Measurements from ENCODE around the gene GBP7.
"Not testable (repeated sequence)": the region's sequence is repeated elsewhere in the genome, so short reads cannot be mapped to it uniquely, and the experiment has no call there.

GBP7 gene

GRCh38 chr1:89170170-89171066, 5.4 kb downstream of the GBP7 start:
- DNase-seq (ENCODE audit: low read depth), result no peak

GRCh38 chr1:89169166-89169565, 6.6 kb downstream of the GBP7 start:
- DNase-seq (ENCODE audit: low read depth), result no peak

- no peak for DNase-seq (ENCODE audit: low read depth)
Measured at GRCh38 chr1:89167590-89168230, 8.1 kb downstream of the GBP7 start.

GRCh38 chr1:89166705-89167104, 9.1 kb downstream of the GBP7 start:
- DNase-seq (ENCODE audit: low read depth), result no peak

- DNase-seq (ENCODE audit: low read depth), result no peak
Measured at GRCh38 chr1:89165811-89166210, 10.0 kb downstream of the GBP7 start.

GRCh38 chr1:89151047-89151446, 24.8 kb downstream of the GBP7 start:
- no peak for DNase-seq (ENCODE audit: low read depth)

- no peak for DNase-seq (ENCODE audit: low read depth)
Measured at GRCh38 chr1:89149976-89150375, 25.8 kb downstream of the GBP7 start.

GRCh38 chr1:89149229-89149628, 26.6 kb downstream of the GBP7 start:
- no peak for DNase-seq (ENCODE audit: low read depth)

GRCh38 chr1:89147678-89148658, 27.8 kb downstream of the GBP7 start:
- DNase-seq (ENCODE audit: low read depth), result no peak

GRCh38 chr1:89146721-89147120, 29.1 kb downstream of the GBP7 start:
- DNase-seq (ENCODE audit: low read depth), result no peak

- DNase-seq (ENCODE audit: low read depth), result no peak
Measured at GRCh38 chr1:89143484-89143883, 32.3 kb downstream of the GBP7 start.

- DNase-seq (ENCODE audit: low read depth), result no peak
Measured at GRCh38 chr1:89142160-89142559, 33.6 kb downstream of the GBP7 start.

- DNase-seq (ENCODE audit: low read depth), result no peak
Measured at GRCh38 chr1:89133747-89134146, 42.1 kb downstream of the GBP7 start.

- no peak for DNase-seq (ENCODE audit: low read depth)
Measured at GRCh38 chr1:89130716-89131115, 45.1 kb downstream of the GBP7 start.

GRCh38 chr1:89129911-89130310, 45.9 kb downstream of the GBP7 start:
- DNase-seq (ENCODE audit: low read depth), result no peak

GRCh38 chr1:89128003-89128458, 47.8 kb downstream of the GBP7 start:
- not testable (repeated sequence) for DNase-seq (ENCODE audit: low read depth)

GRCh38 chr1:89126602-89127565, 48.9 kb downstream of the GBP7 start:
- not testable (repeated sequence) for DNase-seq (ENCODE audit: low read depth)

GRCh38 chr1:89125913-89126580, 49.8 kb downstream of the GBP7 start, which contains the start of gene GBP2:
Gene GBP2, minus strand, starts transcription at chr1:89126114. Its CDS starts 4,148 bp downstream, at chr1:89121966.
- peak; percentile 74 for DNase-seq (ENCODE audit: low read depth)

- DNase-seq (ENCODE audit: low read depth), result no peak
Measured at GRCh38 chr1:89125240-89125912, 50.4 kb downstream of the GBP7 start.

GRCh38 chr1:89121641-89122040, 54.2 kb downstream of the GBP7 start:
- DNase-seq (ENCODE audit: low read depth), result no peak
